Neuron (in vitro differentiated cells): Measurements from ENCODE around the gene GRB2.
"Not testable (repeated sequence)": the region's sequence is repeated elsewhere in the genome, so short reads cannot be mapped to it uniquely, and the experiment has no call there.

Experiments used
- H2AFZ ChIP-seq: one replicate; pipeline ENCODE4 v1.6.1; 2013; ENCODE audit warnings: low read depth, mild to moderate bottlenecking, inconsistent platforms, low read length, moderate library complexity
- H3K27me3 ChIP-seq: one replicate; pipeline ENCODE4 v1.6.1; 2013; ENCODE audit warnings: low read length; ENCODE audit not compliant: insufficient read depth
- H3K36me3 ChIP-seq: one replicate; pipeline ENCODE4 v1.6.1; 2013; ENCODE audit warnings: low read length; ENCODE audit not compliant: insufficient read depth
- H3K4me1 ChIP-seq: one replicate; pipeline ENCODE4 v1.6.1; 2013; ENCODE audit warnings: low read length; ENCODE audit not compliant: insufficient read depth
- H3K4me3 ChIP-seq: 2 replicates; pipeline ENCODE4 v1.5.1; 2013; ENCODE audit warnings: mild to moderate bottlenecking, low read length, moderate library complexity
- H3K9me3 ChIP-seq: one replicate; pipeline ENCODE4 v1.6.1; 2013; ENCODE audit warnings: low read length

Gene GRB2

GRCh38 chr17:75349589-75349988 is 55.9 kb downstream of the GRB2 start:
- no peaks in the 10 kb centered on the region for H3K9me3 ChIP-seq
- no peak overlapping the region for H3K4me3 ChIP-seq
- H3K36me3 ChIP-seq, result no peaks in the 10 kb centered on the region
- H3K27me3 ChIP-seq, result no peaks in the 10 kb centered on the region
- no peak overlapping the region for H2AFZ ChIP-seq
- peaks cover 24% of the 10 kb centered on the region for H3K4me1 ChIP-seq

DNA sequence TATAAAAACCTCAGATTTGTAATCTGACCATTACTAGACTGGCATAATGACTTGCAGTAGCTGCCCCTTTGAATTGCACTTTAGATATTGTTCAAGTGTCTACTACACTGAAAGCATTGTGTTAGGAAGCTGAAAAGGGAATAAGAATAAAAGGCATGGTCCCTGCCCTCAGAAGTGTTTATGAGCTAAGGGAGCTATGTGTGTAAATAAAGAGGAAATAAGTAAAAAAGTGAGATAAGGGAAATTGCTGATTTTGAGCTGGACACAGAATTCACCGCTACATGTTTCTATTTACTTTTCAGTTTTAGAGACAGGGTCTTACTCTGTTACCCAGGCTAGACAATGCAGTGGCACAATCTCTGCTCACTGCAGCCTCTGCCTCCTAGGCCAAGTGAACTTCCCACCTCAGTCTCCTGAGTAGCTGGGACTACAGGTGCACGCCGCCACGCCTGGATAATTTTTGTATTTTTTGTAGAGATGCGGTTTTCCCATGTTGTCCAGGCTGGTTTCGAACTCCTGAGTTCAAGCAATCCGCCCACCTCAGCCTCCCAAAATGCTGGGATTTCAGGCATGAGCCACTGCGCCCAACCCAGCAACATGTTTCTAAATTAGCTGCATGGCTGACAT is 57.0 kb downstream of the GRB2 start:
- H3K27me3 ChIP-seq, result no peaks in the 10 kb centered on the region
- no peaks in the 10 kb centered on the region for H3K9me3 ChIP-seq
- no peak overlapping the region for H3K4me3 ChIP-seq
- no peak overlapping the region for H2AFZ ChIP-seq
- no peaks in the 10 kb centered on the region for H3K36me3 ChIP-seq
- peaks cover 27% of the 10 kb centered on the region for H3K4me1 ChIP-seq

- no peaks in the 10 kb centered on the region for H3K9me3 ChIP-seq
- H3K36me3 ChIP-seq, result no peaks in the 10 kb centered on the region
- no peak overlapping the region for H2AFZ ChIP-seq
- peaks cover 19% of the 10 kb centered on the region for H3K4me1 ChIP-seq
- H3K4me3 ChIP-seq, result no peak overlapping the region
- no peaks in the 10 kb centered on the region for H3K27me3 ChIP-seq
These were observed 58.6 kb downstream of the GRB2 start for GRCh38 chr17:75346906-75347305.

- not testable (repeated sequence) for H2AFZ ChIP-seq, H3K36me3 ChIP-seq
- H3K4me1 ChIP-seq, result peaks cover 19% of the 10 kb centered on the region
These were observed 59.1 kb downstream of the GRB2 start for GRCh38 chr17:75346368-75346767.

GRCh38 chr17:75345514-75346167 is 59.8 kb downstream of the GRB2 start:
- Histone ChIP-seq H3K27me3 (no peaks in the 10 kb centered on the region), H3K4me1 (peaks cover 16% of the 10 kb centered on the region), H3K36me3 (no peaks in the 10 kb centered on the region), H2AFZ (no peak overlapping the region), H3K9me3 (no peaks in the 10 kb centered on the region), H3K4me3 (no peak overlapping the region)

More at GRCh38 chr17:75346368-75346767, 59.1 kb downstream of the GRB2 start:
- not testable (repeated sequence) for H3K4me3 ChIP-seq, H3K27me3 ChIP-seq, H3K9me3 ChIP-seq

GRCh38 chr17:75344666-75345065 is 60.8 kb downstream of the GRB2 start:
- no peaks in the 10 kb centered on the region for H3K36me3 ChIP-seq
- H3K27me3 ChIP-seq, result no peaks in the 10 kb centered on the region
- H3K4me3 ChIP-seq, result no peak overlapping the region
- H2AFZ ChIP-seq, result no peak overlapping the region
- no peaks in the 10 kb centered on the region for H3K9me3 ChIP-seq
- peaks cover 16% of the 10 kb centered on the region for H3K4me1 ChIP-seq

GRCh38 chr17:75342996-75343395 is 62.5 kb downstream of the GRB2 start:
- H3K27me3 ChIP-seq, result no peaks in the 10 kb centered on the region
- H3K36me3 ChIP-seq, result no peaks in the 10 kb centered on the region
- no peak overlapping the region for H3K4me3 ChIP-seq
- H2AFZ ChIP-seq, result no peak overlapping the region
- H3K4me1 ChIP-seq, result peaks cover 16% of the 10 kb centered on the region
- H3K9me3 ChIP-seq, result no peaks in the 10 kb centered on the region

DNA sequence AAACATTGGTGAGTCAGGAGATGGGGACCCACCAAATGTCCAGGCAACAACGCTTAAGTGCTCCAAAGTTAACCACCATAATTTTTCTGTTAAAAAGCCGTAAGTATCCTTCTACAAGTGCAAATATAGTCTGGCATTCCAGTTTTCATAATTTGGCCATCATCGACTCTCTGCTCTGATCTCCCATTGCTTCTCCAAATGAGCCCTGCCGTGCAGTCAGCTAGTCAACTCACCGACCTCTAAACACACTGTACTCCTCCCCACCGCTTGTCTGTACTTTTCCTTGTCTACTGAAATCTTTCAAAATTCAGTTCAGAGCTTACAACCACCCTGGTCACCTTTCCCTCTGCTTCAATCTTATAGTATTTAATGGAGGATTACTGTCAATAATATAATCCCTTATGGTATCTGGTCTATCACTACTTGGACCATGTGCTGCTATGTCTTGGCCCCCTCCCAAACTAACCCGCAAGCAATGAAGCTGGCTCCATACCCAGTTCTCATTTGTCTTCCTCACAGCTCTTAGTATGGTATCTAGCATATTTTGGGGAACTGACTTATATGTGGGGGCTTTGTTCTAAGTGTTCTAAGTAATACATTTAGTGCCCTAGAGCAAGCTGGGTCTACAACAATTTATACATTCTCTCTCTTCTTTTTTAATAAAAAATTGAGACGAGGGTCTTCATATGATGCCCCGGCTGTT is 63.5 kb downstream of the GRB2 start:
- Histone ChIP-seq H3K9me3 (no peaks in the 10 kb centered on the region), H3K27me3 (no peaks in the 10 kb centered on the region), H3K4me3 (no peak overlapping the region), H3K36me3 (no peaks in the 10 kb centered on the region), H2AFZ (no peak overlapping the region), H3K4me1 (peaks cover 14% of the 10 kb centered on the region)

GRCh38 chr17:75340631-75341030 is 64.8 kb downstream of the GRB2 start:
- Histone ChIP-seq H3K4me3 (no peak overlapping the region), H3K27me3 (no peaks in the 10 kb centered on the region), H3K36me3 (no peaks in the 10 kb centered on the region), H2AFZ (no peak overlapping the region), H3K4me1 (peaks cover 17% of the 10 kb centered on the region), H3K9me3 (no peaks in the 10 kb centered on the region)

GRCh38 chr17:75339971-75340370 is 65.5 kb downstream of the GRB2 start:
- Histone ChIP-seq H2AFZ (no peak overlapping the region), H3K36me3 (no peaks in the 10 kb centered on the region), H3K27me3 (no peaks in the 10 kb centered on the region), H3K9me3 (no peaks in the 10 kb centered on the region), H3K4me1 (peaks cover 18% of the 10 kb centered on the region), H3K4me3 (no peak overlapping the region)

- H3K4me3 ChIP-seq, result no peak overlapping the region
- H3K4me1 ChIP-seq, result peaks cover 16% of the 10 kb centered on the region
- no peak overlapping the region for H2AFZ ChIP-seq
- H3K36me3 ChIP-seq, result no peaks in the 10 kb centered on the region
- no peaks in the 10 kb centered on the region for H3K27me3 ChIP-seq
- no peaks in the 10 kb centered on the region for H3K9me3 ChIP-seq
These were observed 67.1 kb downstream of the GRB2 start for GRCh38 chr17:75338335-75338734.

DNA sequence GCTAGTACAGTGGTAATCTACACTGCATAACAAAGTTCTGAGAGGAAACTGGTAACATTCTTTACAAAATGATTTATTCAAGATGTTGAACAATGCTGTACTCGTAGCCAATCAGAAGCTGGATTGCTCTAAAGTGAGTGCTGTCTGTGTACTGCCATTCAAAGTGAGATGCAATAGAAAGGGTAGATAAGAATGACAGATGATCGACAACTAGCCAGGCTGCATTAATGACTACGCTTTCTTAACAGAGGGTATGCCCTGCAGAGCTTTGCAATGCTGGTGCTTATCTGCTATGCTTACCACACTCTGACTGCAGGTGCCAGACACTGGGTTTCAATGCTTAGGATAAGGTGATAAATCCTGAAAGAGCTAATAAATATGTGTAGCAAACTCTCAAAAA is 70.2 kb downstream of the GRB2 start:
- Histone ChIP-seq H3K9me3 (no peaks in the 10 kb centered on the region), H2AFZ (no peak overlapping the region), H3K4me3 (no peak overlapping the region), H3K4me1 (peaks cover 16% of the 10 kb centered on the region), H3K36me3 (peaks cover 10% of the 10 kb centered on the region), H3K27me3 (no peaks in the 10 kb centered on the region)

GRCh38 chr17:75334723-75335122 is 70.8 kb downstream of the GRB2 start:
- Histone ChIP-seq H3K36me3 (peaks cover 10% of the 10 kb centered on the region), H3K4me1 (peaks cover 16% of the 10 kb centered on the region), H2AFZ (no peak overlapping the region), H3K9me3 (no peaks in the 10 kb centered on the region), H3K4me3 (no peak overlapping the region), H3K27me3 (no peaks in the 10 kb centered on the region)
